ENCODE results near the gene PNMA6E. TPM values are rescaled to one million over a fixed set of nuclear protein-coding genes. Genes with fewer than 3 reads are reported as not detected.

The PNMA6E gene
- total RNA-seq, 1 donor from 2014 or later: not detected

DNA sequence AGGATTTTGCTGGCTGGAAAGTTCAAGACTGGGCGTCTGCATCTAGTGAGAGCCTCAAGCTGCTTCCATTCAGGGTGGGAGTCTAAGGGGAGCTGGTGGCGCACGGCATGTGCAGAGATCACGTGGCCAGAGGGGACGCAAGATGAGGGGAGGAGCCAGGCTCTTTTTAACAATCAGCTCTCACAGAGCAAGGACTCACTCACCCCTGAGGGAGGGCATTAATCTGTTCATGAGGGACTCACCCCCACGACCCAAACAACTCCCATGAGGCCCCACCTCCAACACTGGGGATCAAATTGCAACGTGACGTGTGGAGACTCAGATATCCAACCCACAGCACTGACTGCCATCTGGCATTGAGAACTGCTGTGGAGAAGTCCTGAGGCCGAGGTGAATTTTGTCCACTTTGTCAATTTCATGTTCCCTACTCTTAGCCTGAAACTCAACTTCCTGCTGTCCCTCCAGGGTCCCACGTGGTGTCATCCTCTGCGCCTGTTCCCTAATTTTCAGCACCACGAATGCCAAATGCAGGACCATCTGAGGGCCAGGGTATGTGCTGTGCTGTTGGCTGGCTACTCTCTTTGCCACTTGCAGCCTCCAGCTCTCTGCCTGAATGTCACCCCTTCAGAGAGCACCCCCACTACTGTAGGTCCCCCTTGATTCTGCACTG lies 15.8 kb upstream of the PNMA6E start:
- H3K4me3 Mint-ChIP-seq: no peak overlapping the region
- peaks cover 4% of the 10 kb centered on the region for H3K36me3 Mint-ChIP-seq (ENCODE audit: low read depth)
- CTCF ChIA-PET: no interaction called here
- no peak for DNase-seq
- ATAC-seq (ENCODE audit: low read depth): no peak
- intact Hi-C loops (cut with micrococcal nuclease): no loop called here
- TF ChIP-seq CTCF (IDR thresholded peaks at IDR 0.05): no peak
- no peaks in the 10 kb centered on the region for H3K9me3 Mint-ChIP-seq
- H3K4me1 Mint-ChIP-seq: peaks cover 6% of the 10 kb centered on the region
- POLR2A ChIA-PET: no interaction called here
- no peak overlapping the region for H3K27ac Mint-ChIP-seq
- H3K27me3 Mint-ChIP-seq: no peaks in the 10 kb centered on the region

DNA sequence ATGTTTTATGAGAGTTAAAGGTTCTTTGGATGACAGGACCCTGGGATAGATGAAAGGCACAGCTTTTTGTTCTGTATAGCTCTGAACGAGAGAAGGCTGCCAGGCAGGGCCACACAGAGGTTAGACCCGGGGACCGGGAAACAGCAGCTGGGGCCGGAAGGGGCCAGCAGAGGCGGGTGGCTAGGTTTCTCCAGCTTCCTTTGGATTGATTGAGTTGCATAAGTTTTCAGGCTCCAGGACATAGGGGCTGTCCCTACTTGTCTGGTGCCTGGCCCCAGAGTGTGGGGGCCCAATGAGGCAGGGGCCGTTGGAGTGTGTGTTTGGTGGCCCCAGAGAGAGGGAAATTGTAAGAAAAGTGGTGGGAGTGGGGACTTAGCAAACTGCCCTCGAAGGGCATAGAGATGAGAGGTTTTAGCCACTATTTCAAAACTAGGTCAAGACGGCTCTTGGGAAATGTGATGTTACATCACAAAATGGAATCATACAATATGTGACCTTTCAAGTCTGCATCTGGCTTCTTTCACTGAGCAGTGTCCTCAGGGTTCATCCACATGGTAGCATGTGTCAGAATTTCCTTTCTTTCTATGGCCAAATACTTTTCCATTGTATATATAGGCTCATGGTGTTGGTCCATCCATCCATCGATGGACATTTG lies 13.8 kb upstream of the PNMA6E start:
- ChIA-PET CTCF (no interaction called here), POLR2A (no interaction called here)
- no peaks in the 10 kb centered on the region for H3K9me3 Mint-ChIP-seq
- intact Hi-C loops (cut with micrococcal nuclease): loop anchor here (5.0 kb wide), 1 partner anchor 78 kb away; no protein-coding TSS in a partner anchor
- H3K4me1 Mint-ChIP-seq: peaks cover 10% of the 10 kb centered on the region
- peaks cover 4% of the 10 kb centered on the region for H3K36me3 Mint-ChIP-seq (ENCODE audit: low read depth)
- no peak overlapping the region for H3K27ac Mint-ChIP-seq
- no peak overlapping the region for H3K4me3 Mint-ChIP-seq
- no peak for TF ChIP-seq CTCF (IDR thresholded peaks at IDR 0.05)
- no peak for ATAC-seq (ENCODE audit: low read depth)
- DNase-seq: no peak
- no peaks in the 10 kb centered on the region for H3K27me3 Mint-ChIP-seq

GRCh38 chrX:153413731-153414130 lies 12.6 kb upstream of the PNMA6E start:
- no peaks in the 10 kb centered on the region for H3K36me3 Mint-ChIP-seq (ENCODE audit: low read depth)
- H3K27me3 Mint-ChIP-seq: no peaks in the 10 kb centered on the region
- ATAC-seq (ENCODE audit: low read depth) (no peak), DNase-seq (no peak)
- H3K4me1 Mint-ChIP-seq: peaks cover 10% of the 10 kb centered on the region
- no peaks in the 10 kb centered on the region for H3K9me3 Mint-ChIP-seq
- CTCF ChIA-PET: interaction anchor here (0.5 kb wide), 1 partner anchor 25 kb away, joined by 3 read pairs; no protein-coding TSS in a partner anchor
- H3K27ac Mint-ChIP-seq: no peak overlapping the region
- intact Hi-C loops (cut with micrococcal nuclease): loop anchor here (5.0 kb wide), 1 partner anchor 76 kb away; no protein-coding TSS in a partner anchor
- no peak for TF ChIP-seq CTCF (IDR thresholded peaks at IDR 0.05)
- H3K4me3 Mint-ChIP-seq: no peak overlapping the region
- POLR2A ChIA-PET: interaction anchor here (0.6 kb wide), 1 partner anchor 52 kb away, joined by 3 read pairs; no protein-coding TSS in a partner anchor

DNA sequence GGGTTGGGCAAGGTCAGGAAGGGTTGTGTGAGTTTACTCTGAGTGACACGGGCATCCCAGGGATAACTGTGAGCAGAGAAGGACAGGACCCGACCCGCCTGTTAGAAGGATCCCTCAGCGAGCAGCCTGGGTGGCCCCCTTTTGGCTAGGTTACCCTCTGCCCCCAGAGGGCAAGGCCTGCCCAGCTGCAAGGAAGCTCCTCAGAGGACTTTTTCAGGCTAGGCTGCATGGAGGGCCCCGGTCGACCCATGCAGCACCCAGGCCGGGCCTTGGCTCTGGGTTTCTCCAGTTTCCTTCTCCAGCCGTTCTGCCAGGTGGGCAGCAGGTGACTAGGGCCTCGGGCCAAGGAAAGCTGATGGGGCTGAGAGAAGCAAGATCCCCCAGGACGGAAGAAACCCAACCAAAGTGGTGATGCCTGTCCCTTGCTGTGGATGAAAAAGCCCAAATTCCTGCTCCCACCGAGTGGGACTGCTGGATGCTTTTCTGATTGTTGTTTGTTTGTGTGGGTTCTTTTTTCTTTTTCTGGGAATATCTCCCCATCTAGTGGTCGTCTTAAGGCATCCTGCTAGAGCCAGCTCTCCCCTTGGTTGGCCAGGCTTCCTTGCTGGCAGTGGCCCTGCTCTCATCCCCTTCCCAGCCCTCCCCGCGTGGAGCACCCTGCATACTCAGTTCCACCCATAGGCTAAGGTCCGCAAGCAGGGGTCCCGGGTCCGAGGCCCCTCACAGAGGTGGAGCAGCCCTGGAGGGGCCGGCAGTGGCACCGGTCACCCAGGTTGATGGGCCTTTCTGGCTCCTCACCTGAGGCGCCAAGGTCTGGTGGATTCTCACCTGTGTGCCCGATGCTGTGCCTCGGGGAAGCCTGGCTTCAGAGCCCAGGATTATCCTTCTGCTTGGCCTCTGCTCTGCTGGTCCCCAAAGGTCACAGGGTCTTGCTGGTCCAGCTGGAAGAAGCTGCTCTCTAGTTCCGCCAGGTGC lies 11.9 kb upstream of the PNMA6E start:
- intact Hi-C loops (cut with micrococcal nuclease): loop anchor here (5.0 kb wide), 1 partner anchor 76 kb away; no protein-coding TSS in a partner anchor
- POLR2A ChIA-PET: no interaction called here
- Mint-ChIP-seq H3K27me3 (no peaks in the 10 kb centered on the region), H3K36me3 (ENCODE audit: low read depth) (no peaks in the 10 kb centered on the region), H3K27ac (no peak overlapping the region), H3K9me3 (no peaks in the 10 kb centered on the region), H3K4me1 (peaks cover 10% of the 10 kb centered on the region), H3K4me3 (no peak overlapping the region)
- DNase-seq (no peak), ATAC-seq (ENCODE audit: low read depth) (no peak)
- TF ChIP-seq CTCF (IDR thresholded peaks at IDR 0.05): no peak
- CTCF ChIA-PET: no interaction called here

Data from activated B cell treated with CpG ODN at 0.5 μM for 24 hours (primary cell).